ENCODE results near the gene DIPK1B.

DNA sequence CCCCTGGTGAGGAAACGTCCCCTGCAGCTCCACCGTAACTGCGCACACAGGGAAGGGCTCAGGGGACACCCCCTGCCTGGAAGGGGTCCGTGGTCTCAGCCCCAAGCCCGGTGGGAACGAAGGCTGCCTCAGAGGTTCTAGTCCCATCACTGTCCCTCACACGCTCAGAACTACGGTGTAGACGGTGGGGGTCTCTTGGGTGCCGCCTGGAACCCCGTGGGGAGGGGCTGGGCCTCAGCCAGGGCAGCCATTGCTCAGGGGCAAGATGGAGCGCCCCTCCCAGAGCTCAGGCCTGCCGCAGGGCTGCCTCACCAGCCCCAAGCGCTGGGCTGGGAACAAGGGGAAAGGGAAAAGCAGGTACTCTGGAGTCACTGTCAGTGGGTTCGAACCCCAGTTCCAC, 28.0 kb upstream of the DIPK1B start:
- TF ChIP-seq, protein P1, sequence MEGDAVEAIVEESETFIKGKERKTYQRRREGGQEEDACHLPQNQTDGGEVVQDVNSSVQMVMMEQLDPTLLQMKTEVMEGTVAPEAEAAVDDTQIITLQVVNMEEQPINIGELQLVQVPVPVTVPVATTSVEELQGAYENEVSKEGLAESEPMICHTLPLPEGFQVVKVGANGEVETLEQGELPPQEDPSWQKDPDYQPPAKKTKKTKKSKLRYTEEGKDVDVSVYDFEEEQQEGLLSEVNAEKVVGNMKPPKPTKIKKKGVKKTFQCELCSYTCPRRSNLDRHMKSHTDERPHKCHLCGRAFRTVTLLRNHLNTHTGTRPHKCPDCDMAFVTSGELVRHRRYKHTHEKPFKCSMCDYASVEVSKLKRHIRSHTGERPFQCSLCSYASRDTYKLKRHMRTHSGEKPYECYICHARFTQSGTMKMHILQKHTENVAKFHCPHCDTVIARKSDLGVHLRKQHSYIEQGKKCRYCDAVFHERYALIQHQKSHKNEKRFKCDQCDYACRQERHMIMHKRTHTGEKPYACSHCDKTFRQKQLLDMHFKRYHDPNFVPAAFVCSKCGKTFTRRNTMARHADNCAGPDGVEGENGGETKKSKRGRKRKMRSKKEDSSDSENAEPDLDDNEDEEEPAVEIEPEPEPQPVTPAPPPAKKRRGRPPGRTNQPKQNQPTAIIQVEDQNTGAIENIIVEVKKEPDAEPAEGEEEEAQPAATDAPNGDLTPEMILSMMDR (IDR thresholded peaks at IDR 0.05; ENCODE audit: extremely low read depth in 1 of 2, insufficient read depth in 1 of 2, low read depth in 1 of 2, low read length in 2 of 2) = no peak
- TF ChIP-seq MAX (IDR thresholded peaks at IDR 0.05; ENCODE audit: insufficient read depth, insufficient read length) (no peak), POLR2A (IDR thresholded peaks at IDR 0.05; ENCODE audit: low read depth, low read length) (no peak), POLR2AphosphoS5 (IDR thresholded peaks at IDR 0.05; ENCODE audit: insufficient read depth, low read depth, low read length) (no peak)
